DMS153 treated with DMSO at 0.1 percent for 48 hours (cell line): Measurements from ENCODE around the gene PPFIA4.
"Not testable (repeated sequence)": the region's sequence is repeated elsewhere in the genome, so short reads cannot be mapped to it uniquely, and the experiment has no call there.

Experiments used
- DNase-seq: peaks from one replicate; lab custom pipeline; 2025; ENCODE audit not compliant: unreplicated experiment; lab: John Stamatoyannopoulos, UW

Gene PPFIA4

DNA sequence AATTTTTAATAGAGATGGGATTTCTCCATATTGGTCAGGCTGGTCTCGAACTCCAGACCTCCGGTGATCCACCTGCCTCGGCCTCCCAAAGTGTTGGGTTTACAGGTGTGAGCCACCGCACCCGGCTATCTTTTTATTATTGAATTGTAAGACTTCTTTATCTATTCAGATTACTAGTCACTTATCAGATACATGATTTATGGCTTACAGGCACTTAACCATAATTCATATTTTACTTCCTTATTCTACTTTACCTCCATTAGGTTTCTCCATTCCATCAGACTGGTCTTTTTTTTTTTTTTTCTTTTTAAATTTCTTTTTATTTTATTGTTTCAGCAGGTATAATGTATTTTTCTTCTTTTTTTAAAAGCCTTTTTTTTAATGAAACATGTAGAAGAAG lies 14.7 kb upstream of the PPFIA4 start:
- no peak for DNase-seq

DNA sequence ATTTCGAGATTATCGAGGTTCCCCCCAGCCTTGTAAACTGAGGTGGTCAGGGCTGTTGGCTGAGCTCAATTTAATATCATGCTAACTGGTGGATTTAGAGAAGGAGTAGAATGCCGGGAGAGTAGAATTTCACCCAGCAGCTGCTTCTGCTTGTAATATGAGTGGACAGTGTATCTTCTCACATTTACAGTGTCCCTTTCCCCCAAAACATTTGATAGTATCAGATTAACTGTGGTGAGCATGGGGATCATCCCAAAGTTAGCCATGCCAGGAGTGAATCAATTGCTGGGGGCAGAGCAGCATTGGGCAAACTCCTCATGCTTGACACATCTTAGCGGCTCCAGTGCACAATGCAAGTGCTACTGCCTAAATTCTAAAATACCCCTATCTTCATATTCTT lies 9.2 kb upstream of the PPFIA4 start:
- no peak for DNase-seq

DNA sequence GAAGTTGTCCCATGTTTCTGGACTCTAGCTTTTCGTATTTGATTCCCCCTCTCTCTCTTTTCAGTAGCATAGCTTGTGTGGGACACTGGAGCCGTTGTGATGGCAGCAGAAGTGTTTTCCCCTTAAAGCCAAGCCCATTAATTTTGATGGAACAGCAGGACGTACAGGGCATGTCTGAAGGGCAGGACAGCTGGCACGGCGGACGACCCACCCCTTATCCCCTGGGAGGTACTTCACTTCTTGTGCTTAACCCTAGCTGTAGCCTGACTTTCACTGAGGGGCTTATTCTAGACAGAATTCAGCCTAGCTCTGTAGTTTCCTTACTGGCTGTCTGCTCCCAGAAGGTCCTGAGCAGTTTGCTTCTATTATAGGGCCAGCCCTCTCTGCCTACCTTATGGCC lies 8.6 kb upstream of the PPFIA4 start:
- no peak for DNase-seq

DNA sequence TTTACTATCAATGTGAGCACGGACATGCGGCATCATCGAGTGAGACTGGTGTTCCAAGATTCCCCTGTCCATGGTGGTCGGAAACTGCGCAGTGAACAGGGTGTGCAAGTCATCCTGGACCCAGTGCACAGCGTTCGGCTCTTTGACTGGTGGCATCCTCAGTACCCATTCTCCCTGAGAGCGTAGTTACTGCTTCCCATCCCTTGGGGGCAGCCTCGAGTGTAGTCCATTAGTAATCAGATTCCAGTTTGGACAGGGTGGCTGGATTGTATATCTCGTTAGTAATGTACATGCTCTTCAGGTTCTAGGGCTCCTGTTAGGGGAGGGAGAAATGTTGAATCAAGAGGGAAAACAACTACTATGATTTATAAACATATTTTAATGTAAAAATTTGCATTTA lies 3.4 kb upstream of the PPFIA4 start:
- not testable (repeated sequence) for DNase-seq

DNA sequence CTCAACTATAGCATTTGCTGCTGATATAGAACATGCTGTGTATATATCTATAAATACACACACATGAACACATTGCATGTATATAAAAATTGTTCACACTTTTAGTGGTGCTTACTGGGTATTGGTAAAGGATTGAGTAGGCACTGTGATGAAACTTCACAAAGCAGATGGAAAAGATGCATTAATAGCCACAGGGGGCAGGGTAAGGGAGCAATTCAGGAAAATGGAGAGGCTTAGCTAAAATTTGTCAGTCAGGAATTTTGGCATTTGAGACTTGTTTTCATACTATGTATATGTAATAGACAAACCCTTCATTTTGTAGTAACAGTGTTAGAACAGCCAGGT lies 633 bp upstream of the PPFIA4 start:
- DNase-seq = no peak

- DNase-seq = no peak
Observed at GRCh38 chr1:203026666-203027663, 674 bp downstream of the PPFIA4 start.

- no peak for DNase-seq
Observed at GRCh38 chr1:203028067-203028783, 1.9 kb downstream of the PPFIA4 start.

DNA sequence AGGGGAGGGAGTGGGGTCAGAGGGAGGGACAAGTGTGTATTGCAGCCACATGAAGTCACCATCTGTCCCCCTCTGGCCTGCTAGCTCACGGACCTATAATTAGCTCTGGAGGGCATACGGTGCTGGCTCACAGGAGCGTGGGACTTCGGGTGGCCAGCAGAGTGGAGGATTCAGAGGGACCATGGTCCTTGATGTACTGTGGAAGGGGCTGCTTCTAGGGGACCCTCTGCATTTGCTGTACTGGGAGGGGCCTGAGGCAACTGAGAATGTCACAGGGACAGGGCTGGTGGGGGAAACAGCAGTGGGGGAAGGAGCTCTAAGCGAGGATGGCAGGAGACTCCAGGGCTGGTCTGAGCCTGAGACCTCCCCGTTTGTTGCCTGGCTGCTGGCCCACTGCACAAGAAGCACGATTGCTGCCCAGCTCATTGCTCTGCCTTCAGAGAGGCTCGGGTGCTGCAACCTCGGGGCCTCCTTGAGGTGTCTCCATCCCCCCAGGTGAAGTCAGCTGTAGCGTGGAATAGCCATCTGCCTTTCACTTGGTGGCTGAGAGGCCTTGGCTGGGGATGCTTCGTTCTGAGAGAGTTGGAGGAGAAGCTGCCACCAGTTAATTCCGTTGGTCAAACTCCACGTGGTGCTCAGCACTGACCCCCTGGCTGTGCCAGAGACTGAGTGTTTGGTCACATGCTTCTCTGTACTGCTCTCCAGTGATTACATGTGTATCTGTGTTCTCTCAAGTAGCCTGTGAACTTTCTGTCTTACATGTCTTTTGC lies 2.7 kb downstream of the PPFIA4 start:
- no peak for DNase-seq

DNA sequence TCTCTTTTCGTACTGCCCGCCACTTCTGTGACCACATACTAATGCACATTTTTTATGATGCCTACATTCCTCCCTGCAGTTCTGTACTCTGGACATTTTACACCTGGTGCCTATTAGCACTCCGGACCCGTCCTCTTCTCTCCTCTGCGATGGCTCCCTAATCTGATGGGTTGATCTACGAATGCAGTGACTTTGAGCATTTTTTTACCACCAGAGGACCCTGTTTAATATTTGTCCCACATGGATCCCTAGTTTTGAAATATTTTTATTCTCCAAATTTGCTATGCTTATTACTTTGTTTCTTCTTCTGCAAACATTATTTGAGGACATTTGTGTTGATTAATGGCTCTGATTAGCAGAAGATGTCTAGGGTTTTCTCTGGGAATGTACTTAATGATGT lies 5.2 kb downstream of the PPFIA4 start:
- no peak for DNase-seq

DNA sequence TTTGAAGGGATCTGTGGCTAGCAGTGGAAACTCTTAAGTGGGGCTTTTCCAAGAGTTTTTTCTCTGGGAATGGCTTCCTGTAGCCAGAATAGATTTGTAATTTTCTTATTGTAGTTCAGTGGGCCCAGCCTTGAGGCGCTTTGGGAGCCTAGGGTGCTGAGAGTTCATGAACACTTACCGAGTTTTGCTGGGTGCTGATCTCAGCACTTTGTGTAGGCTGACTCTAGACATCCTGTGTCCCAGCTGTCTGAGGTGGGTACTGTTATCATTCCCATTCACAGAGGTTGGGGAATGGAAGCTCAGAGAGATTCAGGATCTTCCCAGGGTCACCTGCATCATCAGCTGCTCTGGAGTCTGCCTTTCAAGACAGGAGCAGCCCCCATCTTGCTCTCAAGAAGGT lies 7.0 kb downstream of the PPFIA4 start:
- DNase-seq = no peak

- DNase-seq = no peak
Observed at GRCh38 chr1:203033917-203034316, 7.6 kb downstream of the PPFIA4 start.

DNA sequence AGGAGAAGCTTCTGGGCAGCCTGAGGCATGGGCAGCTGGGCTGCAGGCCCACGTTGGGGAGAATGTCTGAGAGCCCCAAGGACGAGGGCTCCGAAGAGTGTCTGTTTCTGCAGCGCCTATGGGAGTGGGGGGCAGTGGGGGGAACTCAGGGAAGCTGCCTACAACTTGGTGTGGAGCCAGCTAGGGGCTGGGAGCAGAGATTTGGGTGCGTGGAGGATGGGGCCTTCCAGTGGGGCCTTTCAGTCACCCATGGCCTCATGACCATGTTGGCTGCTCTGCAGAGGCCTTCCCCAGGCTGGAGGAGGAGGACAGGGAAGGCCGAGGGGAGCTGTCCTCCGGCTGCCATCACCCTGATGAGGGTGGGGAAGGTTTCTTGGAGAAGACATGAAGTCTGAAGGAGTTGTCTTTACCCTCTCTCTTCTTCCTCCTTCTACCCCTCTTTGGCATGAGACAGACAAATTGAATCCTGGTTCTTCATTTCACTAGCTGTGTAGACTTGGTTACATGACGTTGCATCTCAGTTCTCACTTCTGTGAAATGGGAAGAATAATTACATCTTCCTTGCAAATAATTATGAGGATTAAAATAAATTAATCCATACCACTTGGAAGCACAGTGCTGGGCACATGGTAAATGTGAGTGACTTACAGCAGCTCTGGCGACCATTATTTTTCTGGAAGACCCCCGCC lies 8.3 kb downstream of the PPFIA4 start:
- no peak for DNase-seq

DNA sequence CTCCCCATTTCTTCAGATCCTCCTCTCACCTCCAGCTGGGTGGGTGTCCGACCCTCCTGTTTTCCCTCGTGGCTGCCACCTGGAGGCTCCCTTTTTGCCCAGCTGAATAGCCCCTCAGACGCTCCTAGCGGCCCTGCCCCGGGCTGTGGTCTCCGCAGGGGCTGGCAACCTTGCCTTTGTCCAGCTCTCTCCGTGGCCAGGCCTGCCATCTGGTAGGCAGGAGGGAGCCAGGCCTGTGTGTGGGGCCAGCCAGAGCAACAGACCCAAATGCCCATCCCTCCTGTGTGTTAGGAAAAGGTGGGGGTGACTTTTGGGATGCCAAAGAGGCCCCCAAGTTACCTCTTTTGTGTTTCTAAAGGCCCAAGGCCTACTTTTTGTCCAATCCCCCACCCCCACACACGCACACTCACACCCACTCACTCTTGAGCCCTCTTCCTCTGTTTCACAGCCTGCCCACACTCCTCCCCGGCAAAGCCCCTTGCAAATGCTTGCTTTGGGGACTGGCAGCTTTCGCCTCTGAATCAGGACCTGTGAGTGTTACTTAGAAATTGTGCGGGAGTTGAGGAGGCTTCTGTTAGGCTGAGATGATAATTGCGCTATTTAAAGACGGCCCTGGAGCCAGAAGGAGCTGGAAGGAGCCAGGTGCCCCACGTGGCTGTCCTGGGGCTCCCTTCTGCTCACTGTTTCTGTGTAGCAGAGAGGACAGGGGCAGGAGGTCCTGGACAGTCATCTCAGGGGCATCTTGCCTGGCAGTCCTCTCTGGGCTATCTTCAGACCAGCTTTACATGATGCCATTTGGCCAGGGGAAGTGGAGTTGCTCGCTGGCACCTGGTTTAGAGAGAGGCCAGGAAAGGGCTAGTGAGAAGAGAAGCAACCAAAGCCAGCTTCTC lies 9.1 kb downstream of the PPFIA4 start:
- DNase-seq = no peak

- no peak for DNase-seq
Observed at GRCh38 chr1:203036135-203036534, 9.8 kb downstream of the PPFIA4 start.

GRCh38 chr1:203036537-203036936 lies 10.2 kb downstream of the PPFIA4 start:
- DNase-seq = no peak

DNA sequence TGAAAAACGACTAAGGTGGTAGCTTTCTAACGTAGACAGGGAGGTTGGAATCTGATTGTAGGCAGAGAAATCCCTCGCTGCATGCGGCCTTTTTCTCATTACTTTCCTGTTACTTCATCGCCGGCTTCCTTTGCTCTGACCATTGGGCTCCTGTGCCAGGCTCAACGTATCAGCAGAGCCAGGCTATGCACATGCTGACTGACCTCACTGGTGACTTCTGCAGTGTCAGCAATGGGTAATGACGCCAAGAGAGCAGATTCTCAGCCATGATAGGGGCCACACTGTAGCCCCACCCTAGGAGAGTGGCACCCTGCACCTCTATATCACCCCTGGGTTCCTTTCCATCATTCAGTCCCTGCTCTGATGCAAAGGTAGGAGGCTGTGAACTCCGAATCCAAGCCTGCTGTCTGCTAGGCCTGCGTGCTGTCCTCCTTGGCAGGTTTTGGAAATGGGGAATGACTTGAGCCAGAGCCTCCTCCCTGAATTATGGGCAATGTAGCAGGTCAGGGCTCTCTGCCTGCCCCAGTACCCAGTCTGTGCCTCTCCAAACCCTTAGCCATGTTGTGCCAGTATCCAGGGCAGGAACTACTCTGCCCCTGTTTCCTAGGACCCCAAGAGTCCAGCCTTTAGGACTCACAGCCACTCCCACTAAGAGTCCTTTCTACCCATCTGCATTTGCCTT lies 11.4 kb downstream of the PPFIA4 start:
- no peak for DNase-seq

DNA sequence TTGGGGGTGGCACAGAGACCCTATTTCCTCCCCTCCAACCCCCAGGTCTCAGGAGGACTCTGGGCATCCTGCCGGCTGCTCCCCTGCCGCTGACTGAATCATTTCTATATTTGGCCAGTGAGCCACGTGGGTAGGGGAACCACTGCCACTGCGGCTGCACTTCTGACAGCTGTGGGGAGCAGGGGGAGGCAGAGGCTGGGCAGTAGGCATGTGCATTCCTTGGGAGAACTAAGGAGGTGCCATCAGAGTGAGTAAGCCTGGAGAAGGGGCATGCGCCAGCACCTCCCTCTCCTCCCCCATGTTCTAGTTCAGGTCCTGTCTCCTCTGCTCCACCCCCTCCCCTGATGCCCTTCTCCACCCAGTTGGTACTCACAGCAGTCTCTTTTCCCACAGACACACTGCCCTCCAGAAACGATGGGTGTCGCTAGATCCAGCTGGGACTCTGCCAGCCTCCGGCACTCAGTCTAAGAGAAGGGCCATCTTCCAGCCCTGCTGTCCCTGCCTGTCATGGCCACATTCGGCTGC lies 12.0 kb downstream of the PPFIA4 start:
- no peak for DNase-seq

DNA sequence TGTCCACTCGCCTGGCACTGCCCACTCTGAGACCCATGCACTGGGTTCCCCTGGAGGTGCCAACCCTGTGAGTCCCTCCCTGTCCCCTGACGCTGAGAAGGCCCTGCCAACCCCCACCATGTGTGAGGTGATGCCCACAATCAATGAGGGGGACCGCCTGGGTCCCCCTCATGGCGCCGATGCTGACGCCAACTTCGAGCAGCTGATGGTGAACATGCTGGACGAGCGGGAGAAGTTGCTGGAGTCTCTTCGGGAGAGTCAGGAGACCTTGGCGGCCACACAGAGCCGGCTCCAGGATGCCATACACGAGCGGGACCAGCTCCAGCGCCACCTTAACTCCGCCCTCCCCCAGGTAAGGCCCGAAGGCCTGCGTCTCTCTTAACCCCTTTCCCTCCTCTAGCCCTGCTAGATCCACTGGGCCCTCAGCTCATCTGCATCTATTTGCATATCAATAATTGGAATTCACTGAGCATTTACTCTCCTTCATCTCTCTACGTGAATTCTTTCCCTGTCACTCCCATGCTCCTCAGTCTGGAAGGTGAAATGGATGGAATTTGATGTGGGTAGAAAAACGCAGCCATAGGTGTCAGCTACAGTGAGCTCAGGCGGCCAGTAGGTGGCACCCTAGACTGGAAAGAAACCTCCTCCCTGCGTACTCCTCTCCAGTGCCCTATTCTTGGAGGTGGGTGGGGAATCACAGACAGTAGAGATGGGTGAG lies 12.8 kb downstream of the PPFIA4 start:
- DNase-seq = peak; percentile 76
